IMR-90 (cell line): ENCODE results near the gene TBL3. TPM values are rescaled to one million over a fixed set of nuclear protein-coding genes. Genes with fewer than 3 reads are reported as not detected.

ENCODE experiments used
- ATAC-seq: fragments of 200-7000 bp; cut with Tn5 transposase; 2 replicates; pipeline ENCODE4 v1.9.1; 2020; ENCODE audit warnings: low read depth, mild to moderate bottlenecking, moderate library complexity
- BruUV-seq: library from RNA; stranded (reverse); fragments of 400-500 nt; replicated peaks from 2 replicates; lab custom pipeline; 2021; lab: Mats Ljungman, UMichigan
- CTCF ChIA-PET: fragments of 300-600 bp; formaldehyde crosslinking; extraction: SDS; loops from one replicate; lab custom pipeline; 2021; ENCODE audit warnings: antibody characterized with exemption; lab: Yijun Ruan, JAX
- POLR2A ChIA-PET: fragments of 300-600 bp; sonication (Branson Sonifier 250); formaldehyde crosslinking; loops from one replicate; lab custom pipeline; 2022; ENCODE audit warnings: antibody characterized with exemption; ENCODE audit not compliant: unreplicated experiment; lab: Charles Lee
- DNase-seq: peaks from one replicate; pipeline ENCODE4 v3.0.0; 2013
- H2AFZ ChIP-seq: replicated peaks from 2 replicates; pipeline ENCODE3; 2013; ENCODE audit warnings: low read length, mild to moderate bottlenecking; ENCODE audit not compliant: poor library complexity
- H2AK5ac ChIP-seq: 2 replicates; pipeline ENCODE4 v1.6.1; 2013; ENCODE audit warnings: low read depth, low read length, inconsistent platforms
- H2AK9ac ChIP-seq: replicated peaks from 2 replicates; pipeline ENCODE3; 2013; ENCODE audit warnings: mild to moderate bottlenecking, low read depth, low read length, moderate library complexity; ENCODE audit not compliant: poor library complexity
- H2BK120ac ChIP-seq: 2 replicates; pipeline ENCODE4 v1.6.1; 2013; ENCODE audit warnings: low read depth, low read length, inconsistent platforms
- H2BK15ac ChIP-seq: 3 replicates; pipeline ENCODE4 v1.6.1; 2013; ENCODE audit warnings: low read depth, low read length, inconsistent platforms
- H2BK20ac ChIP-seq: 2 replicates; pipeline ENCODE4 v1.6.1; 2013; ENCODE audit warnings: low read depth, mild to moderate bottlenecking, inconsistent platforms, low read length, moderate library complexity
- H2BK5ac ChIP-seq: 2 replicates; pipeline ENCODE4 v1.6.1; 2013; ENCODE audit warnings: mild to moderate bottlenecking, low read depth, low read length, inconsistent platforms; ENCODE audit not compliant: poor library complexity, severe bottlenecking
- H3K14ac ChIP-seq: replicated peaks from 2 replicates; pipeline ENCODE4 v1.6.1; 2013; ENCODE audit warnings: low read depth, low read length, inconsistent platforms
- H3K18ac ChIP-seq: 2 replicates; pipeline ENCODE4 v1.6.1; 2013; ENCODE audit warnings: low read depth, low read length, control low read depth
- H3K23ac ChIP-seq: 2 replicates; pipeline ENCODE4 v1.6.1; 2013; ENCODE audit warnings: low read depth, low read length, inconsistent platforms
- H3K27ac ChIP-seq: 2 replicates; pipeline ENCODE4 v1.5.1; 2013; ENCODE audit warnings: mild to moderate bottlenecking, control low read depth, low read length; ENCODE audit not compliant: insufficient read depth
- H3K27me3 ChIP-seq: 2 replicates; pipeline ENCODE4 v1.6.1; 2013; ENCODE audit warnings: low read length; ENCODE audit not compliant: control insufficient read depth, insufficient read depth
- H3K36me3 ChIP-seq: 2 replicates; pipeline ENCODE4 v1.6.1; 2013; ENCODE audit warnings: low read length, mixed read lengths; ENCODE audit not compliant: control insufficient read depth, insufficient read depth
- H3K4ac ChIP-seq: 2 replicates; pipeline ENCODE4 v1.6.1; 2013; ENCODE audit warnings: low read depth, low read length, inconsistent platforms
- H3K4me1 ChIP-seq: 2 replicates; pipeline ENCODE4 v1.6.1; 2013; ENCODE audit warnings: low read length, mixed read lengths; ENCODE audit not compliant: control insufficient read depth, insufficient read depth
- H3K4me2 ChIP-seq: 2 replicates; pipeline ENCODE4 v1.6.1; 2013; ENCODE audit warnings: low read depth, mild to moderate bottlenecking, control low read depth, low read length, moderate library complexity
- H3K4me3 ChIP-seq: 2 replicates; pipeline ENCODE4 v1.5.1; 2013; ENCODE audit warnings: low read depth, mild to moderate bottlenecking, control low read depth, low read length, moderate library complexity; ENCODE audit not compliant: insufficient read depth
- H3K56ac ChIP-seq: 2 replicates; pipeline ENCODE4 v1.6.1; 2013; ENCODE audit warnings: low read length, inconsistent platforms; ENCODE audit not compliant: insufficient read depth; ENCODE audit errors: extremely low read depth
- H3K79me1 ChIP-seq, 2 experiments: 2 replicates each; pipeline ENCODE4 v1.6.1; 2013; ENCODE audit warnings: low read length in 2 of 2, inconsistent platforms in 1 of 2, low read depth in 1 of 2
- H3K9ac ChIP-seq: 2 replicates; pipeline ENCODE4 v1.6.1; 2013; ENCODE audit warnings: low read depth, low read length, control low read depth
- H3K9me1 ChIP-seq: 2 replicates; pipeline ENCODE4 v1.6.1; 2013; ENCODE audit warnings: low read length, inconsistent platforms; ENCODE audit not compliant: insufficient read depth
- H3K9me3 ChIP-seq: 2 replicates; pipeline ENCODE4 v1.6.1; 2013; ENCODE audit warnings: low read length; ENCODE audit not compliant: control insufficient read depth, insufficient read depth
- H4K20me1 ChIP-seq: 2 replicates; pipeline ENCODE4 v1.6.1; 2013; ENCODE audit warnings: low read length, inconsistent platforms; ENCODE audit not compliant: insufficient read depth
- H4K5ac ChIP-seq: 2 replicates; pipeline ENCODE4 v1.6.1; 2013; ENCODE audit warnings: mild to moderate bottlenecking, low read depth, low read length, control low read depth
- H4K8ac ChIP-seq, 2 experiments: 2 replicates each; pipeline ENCODE4 v1.6.1; 2013; ENCODE audit warnings: low read depth in 2 of 2, low read length in 2 of 2, control low read depth in 1 of 2, inconsistent platforms in 1 of 2
- H4K91ac ChIP-seq: 2 replicates; pipeline ENCODE4 v1.6.1; 2013; ENCODE audit warnings: low read depth, low read length, inconsistent platforms; ENCODE audit not compliant: insufficient read depth
- BHLHE40 ChIP-seq: fragments of 150-350 bp; IDR thresholded peaks from 2 replicates; pipeline ENCODE4 v1.6.1; 2016; ENCODE audit warnings: mild to moderate bottlenecking, low read depth, low read length
- FOS ChIP-seq: fragments of 150-350 bp; IDR thresholded peaks from 2 replicates; pipeline ENCODE4 v1.6.1; 2016; ENCODE audit warnings: low read depth, low read length
- MXI1 ChIP-seq: IDR thresholded peaks from 2 replicates; pipeline ENCODE4 v1.6.1; 2012; ENCODE audit warnings: low read depth, mild to moderate bottlenecking, low read length, moderate library complexity, borderline replicate concordance
- POLR2A ChIP-seq: IDR thresholded peaks from 2 replicates; pipeline ENCODE4 v1.6.1; 2012; ENCODE audit warnings: mild to moderate bottlenecking, low read depth, low read length
- SMC3 ChIP-seq: fragments of 150-350 bp; IDR thresholded peaks from 2 replicates; pipeline ENCODE4 v1.6.1; 2016; ENCODE audit warnings: low read depth, mild to moderate bottlenecking, antibody characterized with exemption, low read length, moderate library complexity
- WGBS, 2 experiments: methylation state at CpG; one replicate each; pipeline versions ENCODE4 v1.1.5 to v1.1.7; 2013; ENCODE audit warnings: missing lambda C conversion rate in 2 of 2; ENCODE audit not compliant: insufficient read length in 1 of 2; ENCODE audit errors: extremely low coverage in 2 of 2; 5-methylcytosine and 5-hydroxymethylcytosine counted together
- dilution Hi-C: fragments of 300-500 bp; cut with HindIII; formaldehyde crosslinking; loops from one replicate; pipeline ENCODE4 v1.14.3; 2018; ENCODE audit warnings: low sequenced_read_pairs; ENCODE audit not compliant: unreplicated experiment
- in situ Hi-C: fragments of 300-500 bp; cut with MboI; formaldehyde crosslinking; loops from 3 replicates; pipeline ENCODE4 v1.14.3; 2019; ENCODE audit warnings: low sequenced_read_pairs, inconsistent platforms, mixed read lengths
- intact Hi-C: fragments of 100-400 bp; cut with micrococcal nuclease; formaldehyde crosslinking; loops from 2 replicates; pipeline ENCODE4 v1.10.0; 2022
- polyA plus RNA-seq, 3 experiments: library from polyadenylated mRNA; depleted of rRNA; stranded (reverse); fragments of >200 nt; gene quantifications; 2 replicates each; pipeline ENCODE4 v1.2.3, GENCODE V29; 2012; ENCODE audit warnings: low replicate concordance in 1 of 3
- total RNA-seq: library from RNA; depleted of rRNA; stranded (reverse); fragments of >200 nt; gene quantifications from 2 replicates; pipeline ENCODE4 v1.2.3, GENCODE V29; 2012

The TBL3 gene
- total and polyA plus RNA-seq, 2 of the 4 experiments (the other 2 are of a cell fraction), result 38.5 to 60.8 TPM

DNA sequence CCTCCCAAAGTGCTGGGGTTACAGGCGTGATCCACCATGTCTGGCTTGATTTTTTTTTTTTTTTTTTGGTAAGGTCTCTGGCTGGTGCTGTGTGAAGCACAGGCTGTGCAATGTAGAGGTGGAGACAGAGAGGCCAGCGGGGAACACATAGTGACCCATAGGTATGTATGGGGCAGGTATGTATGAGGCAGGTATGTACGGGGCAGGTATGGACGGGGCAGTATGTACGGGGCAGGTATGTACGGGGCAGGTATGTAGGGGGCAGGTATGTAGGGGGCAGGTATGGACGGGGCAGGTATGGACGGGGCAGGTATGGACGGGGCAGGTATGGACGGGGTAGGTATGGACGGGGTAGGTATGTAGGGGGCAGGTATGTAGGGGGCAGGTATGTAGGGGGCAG is 22.3 kb upstream of the TBL3 start:
- ChIA-PET POLR2A (interaction anchor here (1.0 kb wide), 1 partner anchor 15 kb away, joined by 3 read pairs; the partner anchor contains the start of gene RPS2), CTCF (no interaction called here)
- Histone ChIP-seq H3K36me3 (no peaks in the 10 kb centered on the region), H4K8ac (no peak overlapping the region), H2BK5ac (no peak overlapping the region), H4K91ac (no peak overlapping the region), H3K18ac (no peak overlapping the region), H3K4ac (no peak overlapping the region), H2AFZ (no peak overlapping the region), H2AK9ac (no peak overlapping the region), H3K9me1 (no peaks in the 10 kb centered on the region), H3K27me3 (no peaks in the 10 kb centered on the region), H3K56ac (no peak overlapping the region), H2AK5ac (no peak overlapping the region), H2BK20ac (no peak overlapping the region), H4K20me1 (no peaks in the 10 kb centered on the region), H3K14ac (no peak overlapping the region), H3K4me3 (no peak overlapping the region), H3K27ac (no peak overlapping the region), H2BK15ac (no peak overlapping the region), H3K23ac (no peak overlapping the region), H3K4me1 (no peaks in the 10 kb centered on the region), H3K79me1 (no peaks in the 10 kb centered on the region), H3K4me2 (no peak overlapping the region), H3K9ac (no peak overlapping the region), H3K9me3 (no peaks in the 10 kb centered on the region), H4K5ac (no peak overlapping the region), H2BK120ac (no peak overlapping the region)
- BruUV-seq, result no TSS peak
- dilution Hi-C loops, result no loop called here
- ATAC-seq, result no peak
- TF ChIP-seq MXI1 (no peak), SMC3 (no peak), FOS (no peak), POLR2A (no peak), BHLHE40 (no peak)
- intact Hi-C loops, result no loop called here
- WGBS, 2 experiments, result 60% methylated on average over 1 of the region's 11 CpGs; no CpG with 5 or more reads in 1 of the 2 experiments
- in situ Hi-C loops, result no loop called here
- DNase-seq, result no peak
